SJCRH30 (cell line): ENCODE data around the gene SYK. TPM values are rescaled to one million over a fixed set of nuclear protein-coding genes. Genes with fewer than 3 reads are reported as not detected.
"Not testable (repeated sequence)": the region's sequence is repeated elsewhere in the genome, so short reads cannot be mapped to it uniquely, and the experiment has no call there.

ENCODE experiments used
- DNase-seq, 2 experiments: peaks; one replicate each; pipeline ENCODE4 v3.0.0-alpha.2; 2015 to 2020
- H3K27ac ChIP-seq: fragments of 250-450 bp; sonication (Bioruptor Pico); 2 replicates; pipeline ENCODE4 v1.5.1; 2020; ENCODE audit warnings: mild to moderate bottlenecking, moderate library complexity
- H3K27me3 ChIP-seq: fragments of 250-450 bp; sonication (Bioruptor Pico); 2 replicates; pipeline ENCODE4 v1.5.1; 2020; ENCODE audit warnings: mild to moderate bottlenecking, moderate library complexity
- H3K36me3 ChIP-seq: fragments of 250-450 bp; sonication (Bioruptor Pico); 2 replicates; pipeline ENCODE4 v1.5.1; 2020; ENCODE audit warnings: mild to moderate bottlenecking, moderate library complexity
- H3K4me1 ChIP-seq: fragments of 250-450 bp; sonication (Bioruptor Pico); 2 replicates; pipeline ENCODE4 v1.5.1; 2020; ENCODE audit warnings: mild to moderate bottlenecking, moderate library complexity
- H3K4me3 ChIP-seq: fragments of 250-450 bp; sonication (Bioruptor Pico); 2 replicates; pipeline ENCODE4 v1.5.1; 2020; ENCODE audit warnings: mild to moderate bottlenecking, moderate library complexity
- H3K9me3 ChIP-seq: fragments of 250-450 bp; sonication (Bioruptor Pico); replicated peaks from 2 replicates; pipeline ENCODE4 v1.5.1; 2020; ENCODE audit warnings: mild to moderate bottlenecking, moderate library complexity
- total RNA-seq: library from RNA; depleted of rRNA; stranded (reverse); fragments of >200 nt; shearing (Covaris generic); gene quantifications from 2 replicates; pipeline ENCODE4 v1.2.3, GENCODE V29; 2014

The SYK gene
- total RNA-seq, 1 experiment from 2014 or later: not detected

DNA sequence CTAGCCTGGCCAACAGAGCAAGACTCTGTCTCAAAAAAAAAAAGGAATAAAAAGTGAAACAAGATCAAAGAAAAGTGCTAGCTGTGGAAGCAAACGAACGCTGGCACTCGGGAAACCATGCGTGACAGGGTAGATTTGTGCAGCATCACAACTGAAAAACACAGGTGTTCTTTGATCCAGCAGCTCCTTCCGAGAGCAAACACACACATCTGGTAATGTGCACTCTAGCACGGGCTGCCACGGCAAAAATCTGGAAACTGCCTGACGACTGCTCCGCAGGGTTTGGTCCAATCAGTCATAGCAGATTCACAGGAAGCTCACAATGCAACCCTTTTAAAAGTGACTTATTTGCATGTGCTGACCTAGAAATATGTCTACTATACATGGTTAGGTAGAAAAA, 80.0 kb downstream of the SYK start:
- DNase-seq: no peak
- Histone ChIP-seq H3K27me3 (no peaks in the 10 kb centered on the region), H3K4me1 (no peaks in the 10 kb centered on the region), H3K27ac (no peak overlapping the region), H3K9me3 (no peaks in the 10 kb centered on the region), H3K4me3 (no peak overlapping the region), H3K36me3 (no peaks in the 10 kb centered on the region)

GRCh38 chr9:90882991-90883600, 81.5 kb downstream of the SYK start:
- no peak for DNase-seq
- no peaks in the 10 kb centered on the region for H3K9me3 ChIP-seq
- H3K36me3 ChIP-seq: no peaks in the 10 kb centered on the region

DNA sequence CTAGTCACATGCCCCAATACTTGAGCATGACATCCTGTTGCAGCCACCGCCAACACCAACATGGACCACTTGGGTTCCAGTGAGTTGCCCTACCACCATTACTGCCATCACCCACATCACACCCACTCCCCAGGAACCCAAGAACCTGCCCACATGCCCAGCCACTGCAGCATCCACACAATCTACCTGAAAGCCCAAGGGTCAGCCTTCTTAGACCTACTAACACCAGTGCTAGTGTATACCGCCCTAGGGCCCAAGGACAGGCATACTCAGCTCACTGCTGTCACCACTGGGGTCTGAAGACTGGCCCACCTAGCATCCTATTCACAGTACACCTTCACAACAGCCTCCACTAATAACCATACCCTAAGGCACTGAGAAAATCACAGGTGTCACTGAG, 82.0 kb downstream of the SYK start:
- H3K4me1 ChIP-seq: no peaks in the 10 kb centered on the region
- H3K4me3 ChIP-seq: no peak overlapping the region
- H3K36me3 ChIP-seq: no peaks in the 10 kb centered on the region
- no peaks in the 10 kb centered on the region for H3K27me3 ChIP-seq
- no peak for DNase-seq
- no peaks in the 10 kb centered on the region for H3K9me3 ChIP-seq
- no peak overlapping the region for H3K27ac ChIP-seq

More at GRCh38 chr9:90882991-90883600, 81.5 kb downstream of the SYK start:
- Histone ChIP-seq H3K4me3 (no peak overlapping the region), H3K27me3 (no peaks in the 10 kb centered on the region), H3K27ac (no peak overlapping the region), H3K4me1 (no peaks in the 10 kb centered on the region)

DNA sequence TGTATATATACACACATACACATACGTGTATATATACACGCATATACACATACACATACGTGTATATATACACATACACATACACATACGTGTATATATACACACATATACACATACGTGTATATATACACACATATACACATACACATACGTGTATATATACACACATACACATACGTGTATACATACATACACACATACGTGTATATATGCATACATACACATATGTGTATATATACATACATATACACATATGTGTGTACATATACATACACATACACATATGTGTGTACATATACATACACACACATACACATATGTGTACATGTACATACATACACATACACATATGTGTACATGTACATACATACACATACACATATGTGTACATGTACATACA, 82.6 kb downstream of the SYK start:
- no peak for DNase-seq
- Histone ChIP-seq H3K27me3 (0 out of 2 replicates have a peak, but pooled peaks cover under 1% of the 10 kb centered on the region), H3K4me3 (no peak overlapping the region), H3K9me3 (no peaks in the 10 kb centered on the region), H3K4me1 (no peaks in the 10 kb centered on the region), H3K27ac (no peak overlapping the region), H3K36me3 (no peaks in the 10 kb centered on the region)

GRCh38 chr9:90886868-90887267, 85.2 kb downstream of the SYK start:
- H3K27ac ChIP-seq, DNase-seq, H3K4me1 ChIP-seq, H3K27me3 ChIP-seq, H3K36me3 ChIP-seq, H3K9me3 ChIP-seq, H3K4me3 ChIP-seq: not testable (repeated sequence)

- Histone ChIP-seq H3K36me3 (no peaks in the 10 kb centered on the region), H3K9me3 (no peaks in the 10 kb centered on the region), H3K4me1 (no peaks in the 10 kb centered on the region), H3K27ac (no peak overlapping the region), H3K4me3 (no peak overlapping the region), H3K27me3 (0 out of 2 replicates have a peak, but pooled peaks cover 5% of the 10 kb centered on the region)
- DNase-seq: no peak
Observed at GRCh38 chr9:90888941-90889340, 87.3 kb downstream of the SYK start.

GRCh38 chr9:90890146-90890810, 88.7 kb downstream of the SYK start:
- no peaks in the 10 kb centered on the region for H3K36me3 ChIP-seq
- H3K9me3 ChIP-seq: no peaks in the 10 kb centered on the region
- no peak overlapping the region for H3K27ac ChIP-seq
- no peak overlapping the region for H3K4me3 ChIP-seq
- DNase-seq: no peak
- peaks cover 7% of the 10 kb centered on the region for H3K4me1 ChIP-seq
- peaks cover 5% of the 10 kb centered on the region; the same call in 1 of the 2 replicates for H3K27me3 ChIP-seq

DNA sequence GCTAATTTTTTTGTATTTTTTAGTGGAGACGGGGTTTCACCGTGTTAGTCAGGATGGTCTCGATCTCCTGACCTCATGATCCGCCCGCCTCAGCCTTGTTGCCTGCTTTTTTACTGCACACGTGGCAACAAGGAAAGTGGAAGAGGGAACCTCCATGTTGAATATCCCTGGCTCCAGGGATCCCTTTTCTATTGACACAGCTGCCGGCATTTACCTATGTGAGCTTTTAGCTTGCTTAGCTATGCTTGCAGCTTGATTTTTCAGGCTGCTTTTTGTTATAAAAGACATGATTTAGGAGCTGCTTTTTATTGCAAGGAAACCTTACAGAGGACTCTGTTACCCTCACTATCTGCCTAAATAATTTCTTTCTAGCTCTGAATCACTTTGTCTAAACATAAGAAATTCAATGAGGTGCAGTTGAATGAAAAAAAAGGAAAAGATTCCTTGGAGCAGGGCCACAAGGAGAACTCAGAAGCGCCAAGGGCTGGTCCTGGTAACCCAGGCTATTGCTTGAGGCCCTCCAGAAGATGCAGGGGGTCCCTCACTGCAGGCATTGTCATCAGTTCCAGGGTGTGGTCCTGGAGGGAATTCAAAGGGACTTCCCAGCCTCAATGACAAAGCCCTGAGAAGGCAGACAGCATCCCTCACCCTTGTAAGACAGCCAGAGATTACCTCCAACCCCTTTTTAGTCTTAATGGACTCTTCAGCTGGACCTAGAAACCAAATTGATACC, 89.9 kb downstream of the SYK start:
- no peak overlapping the region for H3K27ac ChIP-seq
- DNase-seq: no peak
- H3K4me3 ChIP-seq: no peak overlapping the region
- no peaks in the 10 kb centered on the region for H3K36me3 ChIP-seq
- peaks cover 9% of the 10 kb centered on the region for H3K4me1 ChIP-seq
- no peaks in the 10 kb centered on the region for H3K9me3 ChIP-seq
- H3K27me3 ChIP-seq: peaks cover 7% of the 10 kb centered on the region; the same call in 1 of the 2 replicates

- H3K4me1 ChIP-seq: peaks cover 9% of the 10 kb centered on the region
- H3K4me3 ChIP-seq: no peak overlapping the region
- H3K27ac ChIP-seq: no peak overlapping the region
- no peak for DNase-seq
- H3K36me3 ChIP-seq: no peaks in the 10 kb centered on the region
- H3K27me3 ChIP-seq: peaks cover 7% of the 10 kb centered on the region; the same call in 1 of the 2 replicates
- H3K9me3 ChIP-seq: no peaks in the 10 kb centered on the region
Observed at GRCh38 chr9:90892918-90893317, 91.3 kb downstream of the SYK start.

GRCh38 chr9:90893706-90894105, 92.1 kb downstream of the SYK start:
- Histone ChIP-seq H3K27me3 (peaks cover 7% of the 10 kb centered on the region; the same call in 1 of the 2 replicates), H3K27ac (no peak overlapping the region), H3K9me3 (no peaks in the 10 kb centered on the region), H3K4me1 (peaks cover 9% of the 10 kb centered on the region), H3K36me3 (no peaks in the 10 kb centered on the region), H3K4me3 (no peak overlapping the region)
- no peak for DNase-seq

GRCh38 chr9:90894986-90895687, 93.5 kb downstream of the SYK start:
- H3K9me3 ChIP-seq: no peaks in the 10 kb centered on the region
- H3K36me3 ChIP-seq: no peaks in the 10 kb centered on the region
- peaks cover 9% of the 10 kb centered on the region for H3K4me1 ChIP-seq
- H3K4me3 ChIP-seq: no peak overlapping the region
- DNase-seq: peak; percentile 30 to 55
- peaks cover 2% of the 10 kb centered on the region; the same call in 1 of the 2 replicates for H3K27me3 ChIP-seq
- no peak overlapping the region for H3K27ac ChIP-seq

DNA sequence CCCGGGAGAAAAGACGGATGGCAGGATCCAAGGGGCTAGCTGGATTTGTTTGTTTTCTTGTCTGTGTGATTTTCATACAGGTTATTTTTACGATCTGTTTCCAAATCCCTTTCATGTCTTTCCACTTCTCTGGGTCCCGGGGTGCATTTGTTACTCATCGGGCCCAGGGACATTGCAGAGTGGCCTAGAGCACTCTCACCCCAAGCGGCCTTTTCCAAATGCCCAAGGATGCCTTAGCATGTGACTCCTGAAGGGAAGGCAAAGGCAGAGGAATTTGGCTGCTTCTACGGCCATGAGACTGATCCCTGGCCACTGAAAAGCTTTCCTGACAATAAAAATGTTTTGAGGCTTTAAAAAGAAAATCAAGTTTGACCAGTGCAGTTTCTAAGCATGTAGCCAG, 94.2 kb downstream of the SYK start:
- H3K27me3 ChIP-seq: peaks cover 2% of the 10 kb centered on the region; the same call in 1 of the 2 replicates
- no peaks in the 10 kb centered on the region for H3K36me3 ChIP-seq
- H3K27ac ChIP-seq: no peak overlapping the region
- peaks cover 9% of the 10 kb centered on the region for H3K4me1 ChIP-seq
- no peak for DNase-seq
- no peak overlapping the region for H3K4me3 ChIP-seq
- no peaks in the 10 kb centered on the region for H3K9me3 ChIP-seq

- peaks cover 2% of the 10 kb centered on the region; the same call in 1 of the 2 replicates for H3K27me3 ChIP-seq
- no peak overlapping the region for H3K4me3 ChIP-seq
- H3K27ac ChIP-seq: no peak overlapping the region
- no peaks in the 10 kb centered on the region for H3K36me3 ChIP-seq
- no peak for DNase-seq
- peaks cover 9% of the 10 kb centered on the region for H3K4me1 ChIP-seq
- no peaks in the 10 kb centered on the region for H3K9me3 ChIP-seq
Observed at GRCh38 chr9:90896231-90896630, 94.6 kb downstream of the SYK start.

GRCh38 chr9:90898228-90898627, 96.6 kb downstream of the SYK start:
- H3K4me3 ChIP-seq: no peak overlapping the region
- no peak for DNase-seq

More at GRCh38 chr9:90898228-90898627, 96.6 kb downstream of the SYK start:
- Histone ChIP-seq H3K36me3 (no peaks in the 10 kb centered on the region), H3K27me3 (peaks cover 2% of the 10 kb centered on the region; the same call in 1 of the 2 replicates), H3K4me1 (peaks cover 9% of the 10 kb centered on the region), H3K27ac (no peak overlapping the region), H3K9me3 (no peaks in the 10 kb centered on the region)
